Neutrophil (primary cell): ENCODE measurements around the gene NBPF11.
A peak's percentile ranks its signal among the peaks of the same experiment; 100 is the strongest.
"Not testable (repeated sequence)": the region's sequence is repeated elsewhere in the genome, so short reads cannot be mapped to it uniquely, and the experiment has no call there.

Source experiments
- H3K27ac ChIP-seq: fragments of 200-600 bp; sonication (generic); 2 replicates; pipeline ENCODE4 v1.5.1; 2016; ENCODE audit warnings: mild to moderate bottlenecking, moderate library complexity
- H3K27me3 ChIP-seq: fragments of 200-600 bp; sonication (generic); 2 replicates; pipeline ENCODE4 v1.6.0; 2016; ENCODE audit warnings: mild to moderate bottlenecking
- H3K36me3 ChIP-seq: fragments of 200-600 bp; sonication (generic); 2 replicates; pipeline ENCODE4 v1.5.1; 2017
- H3K4me1 ChIP-seq, 2 experiments: fragments of 200-600 bp in 1 of 2; sonication (generic) in 1 of 2; 1 replicate in 1 of 2; 2 replicates in 1 of 2; pipeline versions ENCODE4 v1.5.1 to v1.6.1; 2013 to 2016; ENCODE audit warnings: low read depth in 1 of 2, low read length in 1 of 2, mild to moderate bottlenecking in 1 of 2, moderate library complexity in 1 of 2; ENCODE audit not compliant: control insufficient read depth in 1 of 2, insufficient read depth in 1 of 2
- H3K4me3 ChIP-seq, 2 experiments: fragments of 200-600 bp in 1 of 2; sonication (generic) in 1 of 2; 1 replicate in 1 of 2; 2 replicates in 1 of 2; pipeline ENCODE4 v1.5.1; 2013 to 2016; ENCODE audit warnings: low read depth in 1 of 2, low read length in 1 of 2, mild to moderate bottlenecking in 1 of 2, moderate library complexity in 1 of 2
- H3K9me3 ChIP-seq: fragments of 200-600 bp; sonication (generic); 2 replicates; pipeline ENCODE4 v1.5.1; 2016
- CTCF ChIP-seq: fragments of 200-600 bp; sonication (generic); IDR thresholded peaks from 2 replicates; pipeline ENCODE4 v1.5.1; 2016; ENCODE audit warnings: antibody characterized with exemption

NBPF11 gene

GRCh38 chr1:148151911-148152656 is at the start of gene NBPF11:
Gene NBPF11, minus strand, starts transcription at chr1:148152281. Its CDS starts 25,278 bp downstream, at chr1:148127003.
- H3K36me3 ChIP-seq, H3K4me1 ChIP-seq, H3K9me3 ChIP-seq: not testable (repeated sequence)
- peak within 1 kb of the TSS; percentile 62 to 66 for H3K4me3 ChIP-seq
- peak within 1 kb of the TSS; percentile 74 for H3K27ac ChIP-seq
- peaks cover 29% of the 10 kb centered on the region for H3K27me3 ChIP-seq

GRCh38 chr1:148197396-148197795 is 45.3 kb upstream of the NBPF11 start:
- H3K4me1 ChIP-seq, H3K9me3 ChIP-seq, H3K4me3 ChIP-seq, H3K27ac ChIP-seq, H3K27me3 ChIP-seq, H3K36me3 ChIP-seq: not testable (repeated sequence)

GRCh38 chr1:148196949-148197348 is 44.9 kb upstream of the NBPF11 start:
- not testable (repeated sequence) for H3K4me1 ChIP-seq, H3K36me3 ChIP-seq, H3K27me3 ChIP-seq, H3K27ac ChIP-seq, H3K9me3 ChIP-seq, H3K4me3 ChIP-seq

- not testable (repeated sequence) for H3K4me1 ChIP-seq, H3K4me3 ChIP-seq, H3K36me3 ChIP-seq, H3K27me3 ChIP-seq, H3K9me3 ChIP-seq, H3K27ac ChIP-seq
Measured at GRCh38 chr1:148195115-148195514, 43.0 kb upstream of the NBPF11 start.

- H3K27ac ChIP-seq, H3K4me3 ChIP-seq, H3K4me1 ChIP-seq, H3K9me3 ChIP-seq, H3K36me3 ChIP-seq, H3K27me3 ChIP-seq: not testable (repeated sequence)
Measured at GRCh38 chr1:148188768-148189167, 36.7 kb upstream of the NBPF11 start.

- not testable (repeated sequence) for H3K36me3 ChIP-seq, H3K27me3 ChIP-seq
Measured at GRCh38 chr1:148178682-148179081, 26.6 kb upstream of the NBPF11 start.

GRCh38 chr1:148175414-148175813 is 23.3 kb upstream of the NBPF11 start:
- H3K4me3 ChIP-seq, H3K36me3 ChIP-seq, H3K27ac ChIP-seq, H3K4me1 ChIP-seq, H3K9me3 ChIP-seq, H3K27me3 ChIP-seq: not testable (repeated sequence)

More at GRCh38 chr1:148178682-148179081, 26.6 kb upstream of the NBPF11 start:
- H3K4me1 ChIP-seq, H3K4me3 ChIP-seq, H3K27ac ChIP-seq, H3K9me3 ChIP-seq: not testable (repeated sequence)

GRCh38 chr1:148171995-148172394 is 19.9 kb upstream of the NBPF11 start:
- H3K4me3 ChIP-seq, H3K27ac ChIP-seq, H3K4me1 ChIP-seq, H3K27me3 ChIP-seq, H3K36me3 ChIP-seq, H3K9me3 ChIP-seq: not testable (repeated sequence)

GRCh38 chr1:148166558-148167492 is 14.7 kb upstream of the NBPF11 start:
- Histone ChIP-seq H3K27me3 (no peaks in the 10 kb centered on the region), H3K27ac (peak overlapping the region; percentile 60), H3K9me3 (no peaks in the 10 kb centered on the region), H3K36me3 (no peaks in the 10 kb centered on the region), H3K4me3 (no peak overlapping the region), H3K4me1 (peaks cover 13 to 21% of the 10 kb centered on the region in 2 experiments)
- TF ChIP-seq CTCF: no peak
